Activated CD4-positive, alpha-beta T cell treated with anti-CD3 and anti-CD28 coated beads, Interleukin-2, amount 50 U/mL, for 24 hours (primary cell): ENCODE results near the gene GRB10.
"Not testable (repeated sequence)": the region's sequence is repeated elsewhere in the genome, so short reads cannot be mapped to it uniquely, and the experiment has no call there.

Source experiments
- DNase-seq, 2 donors: peaks; one replicate each; pipeline ENCODE4 v3.0.0-alpha.2; 2020; ENCODE audit warnings: low read depth in 1 of 2, low spot score in 1 of 2

GRB10 gene

DNA sequence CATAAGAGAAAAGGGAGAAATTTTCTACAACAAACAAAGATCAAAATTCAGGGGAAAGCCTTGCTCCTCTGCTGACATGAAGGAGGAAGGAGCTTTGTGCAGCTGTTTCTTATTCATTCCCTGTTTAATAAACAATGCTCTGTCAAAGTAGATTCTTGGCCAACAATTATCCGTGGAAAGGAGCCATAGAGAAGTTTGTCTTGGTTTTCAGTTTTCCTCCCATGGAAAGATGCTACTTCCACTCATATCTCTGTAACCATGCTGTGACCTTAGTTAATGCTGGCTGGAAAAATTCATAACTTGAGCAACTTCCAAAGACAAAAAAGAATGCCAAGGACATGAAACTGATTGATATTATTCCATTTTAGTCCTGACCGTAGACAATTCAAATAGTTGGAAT is 225.6 kb downstream of the GRB10 start:
- no peak for DNase-seq

DNA sequence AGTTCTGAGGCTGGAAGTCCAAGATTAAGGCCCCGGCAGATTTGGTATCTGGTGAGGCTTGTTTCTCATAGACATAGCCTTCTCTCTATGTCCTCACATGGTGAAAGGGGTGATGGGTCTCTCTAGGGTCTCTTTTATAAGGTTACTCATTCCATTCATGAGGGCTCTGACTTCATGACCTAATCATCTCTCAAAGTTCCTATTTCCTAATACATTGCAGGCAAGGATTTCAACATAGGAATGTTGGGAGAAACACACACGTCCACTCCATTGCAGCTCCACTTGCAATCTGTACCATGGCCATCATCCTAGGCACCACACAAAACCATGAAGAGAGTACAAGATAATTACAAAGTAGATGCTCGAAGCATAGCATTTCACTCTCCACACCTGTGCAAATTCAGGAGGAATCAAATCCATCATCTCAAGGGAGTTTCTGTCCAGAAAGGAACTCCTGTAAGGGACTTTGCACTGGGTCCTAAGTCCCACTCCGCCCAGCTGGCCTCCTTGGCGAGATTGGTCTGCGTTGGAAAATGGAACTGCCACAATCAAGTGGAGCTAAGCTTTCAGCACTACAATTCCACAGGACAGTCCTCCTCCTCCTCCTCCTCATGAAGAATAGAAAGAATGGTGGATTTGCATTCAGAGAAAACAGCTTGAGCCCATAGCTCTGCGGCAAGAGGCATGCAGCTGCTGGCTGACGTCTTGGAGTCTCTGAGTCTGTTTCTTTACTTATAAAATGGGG is 226.3 kb downstream of the GRB10 start:
- no peak for DNase-seq

GRCh38 chr7:50555594-50556140 is 227.0 kb downstream of the GRB10 start:
- no peak for DNase-seq

DNA sequence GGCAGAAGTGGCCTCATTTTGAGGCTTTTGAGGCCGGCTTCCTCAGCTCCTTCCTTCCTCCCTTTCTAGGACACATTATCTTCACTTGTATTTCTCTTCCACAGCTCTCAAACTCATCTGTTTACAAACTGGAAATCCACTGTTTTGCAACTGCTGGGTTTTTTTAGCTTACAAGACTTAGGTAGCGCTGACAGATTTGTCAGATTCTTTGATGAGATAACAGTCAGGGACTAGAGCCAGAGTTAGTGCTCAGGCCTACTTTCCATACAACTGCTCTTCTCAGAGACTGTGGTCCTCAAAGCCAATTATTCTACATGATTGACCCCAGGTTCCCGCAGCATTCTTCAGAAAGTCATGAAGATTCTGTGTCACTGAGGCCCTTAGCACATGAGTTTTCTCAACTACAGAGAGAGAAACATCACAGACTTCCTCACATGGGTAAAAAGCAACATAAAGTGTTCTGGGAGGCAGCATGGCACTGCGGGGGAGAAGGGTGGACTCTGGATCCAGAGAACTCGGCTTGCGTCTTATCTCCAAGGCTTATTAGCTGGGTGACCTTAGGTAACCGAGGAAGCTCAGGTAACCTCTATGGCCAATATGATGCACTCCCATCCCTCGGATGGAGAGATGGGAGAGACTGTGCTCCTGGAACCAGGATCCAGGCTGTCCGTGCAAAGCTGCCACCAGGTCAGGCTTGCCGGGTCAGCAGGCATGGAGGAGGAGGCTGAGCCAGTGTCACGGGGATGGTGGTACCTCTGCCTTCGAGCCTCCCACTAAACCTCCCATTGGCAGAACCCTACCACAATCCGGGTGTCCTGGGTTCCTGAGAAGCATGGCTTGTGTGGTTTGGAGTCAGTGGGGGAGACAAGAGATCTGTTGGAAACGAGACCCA is 228.0 kb downstream of the GRB10 start:
- no peak for DNase-seq

GRCh38 chr7:50553973-50554372 is 228.7 kb downstream of the GRB10 start:
- no peak for DNase-seq

DNA sequence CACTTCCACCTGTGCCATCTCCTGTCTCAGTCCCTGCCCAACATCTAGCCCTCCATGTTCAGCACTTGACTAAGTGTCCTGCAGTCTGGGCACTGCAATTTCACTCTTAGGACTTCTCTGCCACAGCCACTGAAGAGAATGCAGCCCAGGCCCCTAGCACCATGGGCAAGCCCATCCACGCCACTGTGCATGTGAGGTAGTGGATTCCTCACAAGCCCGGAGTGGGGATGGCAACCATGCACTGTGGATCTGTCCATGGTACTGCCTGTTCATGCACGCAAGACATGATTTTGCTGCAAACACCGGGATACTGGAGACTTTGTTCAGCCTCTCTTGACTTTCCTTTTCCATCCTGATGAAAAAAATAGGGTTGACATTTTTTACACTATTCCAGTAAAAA is 229.8 kb downstream of the GRB10 start:
- DNase-seq: no peak

DNA sequence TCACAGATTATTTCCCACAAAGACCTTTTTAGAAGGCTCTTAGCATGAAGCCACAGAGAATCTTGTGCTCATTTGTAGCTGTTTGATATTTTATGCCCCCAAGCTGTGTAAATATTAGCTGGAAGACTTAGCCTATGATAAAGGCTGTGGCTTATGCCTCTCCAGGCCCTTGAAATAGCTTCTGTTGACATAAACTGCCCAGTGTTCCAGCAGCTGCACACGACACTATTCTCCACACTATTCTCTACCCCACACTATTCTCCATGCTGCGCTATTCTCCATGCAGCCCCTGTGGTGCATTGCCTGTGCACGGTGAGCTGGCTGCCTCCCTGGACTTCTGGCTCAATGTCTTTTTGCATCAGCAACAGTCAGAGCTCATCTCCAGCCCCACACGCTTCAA is 230.6 kb downstream of the GRB10 start:
- no peak for DNase-seq

- not testable (repeated sequence) for DNase-seq
Observed at GRCh38 chr7:50545613-50546012, 237.1 kb downstream of the GRB10 start.

- DNase-seq: no peak
Observed at GRCh38 chr7:50544992-50545391, 237.7 kb downstream of the GRB10 start.

- no peak for DNase-seq
Observed at GRCh38 chr7:50543776-50544442, 238.8 kb downstream of the GRB10 start.

- no peak for DNase-seq
Observed at GRCh38 chr7:50542132-50542531, 240.6 kb downstream of the GRB10 start.

DNA sequence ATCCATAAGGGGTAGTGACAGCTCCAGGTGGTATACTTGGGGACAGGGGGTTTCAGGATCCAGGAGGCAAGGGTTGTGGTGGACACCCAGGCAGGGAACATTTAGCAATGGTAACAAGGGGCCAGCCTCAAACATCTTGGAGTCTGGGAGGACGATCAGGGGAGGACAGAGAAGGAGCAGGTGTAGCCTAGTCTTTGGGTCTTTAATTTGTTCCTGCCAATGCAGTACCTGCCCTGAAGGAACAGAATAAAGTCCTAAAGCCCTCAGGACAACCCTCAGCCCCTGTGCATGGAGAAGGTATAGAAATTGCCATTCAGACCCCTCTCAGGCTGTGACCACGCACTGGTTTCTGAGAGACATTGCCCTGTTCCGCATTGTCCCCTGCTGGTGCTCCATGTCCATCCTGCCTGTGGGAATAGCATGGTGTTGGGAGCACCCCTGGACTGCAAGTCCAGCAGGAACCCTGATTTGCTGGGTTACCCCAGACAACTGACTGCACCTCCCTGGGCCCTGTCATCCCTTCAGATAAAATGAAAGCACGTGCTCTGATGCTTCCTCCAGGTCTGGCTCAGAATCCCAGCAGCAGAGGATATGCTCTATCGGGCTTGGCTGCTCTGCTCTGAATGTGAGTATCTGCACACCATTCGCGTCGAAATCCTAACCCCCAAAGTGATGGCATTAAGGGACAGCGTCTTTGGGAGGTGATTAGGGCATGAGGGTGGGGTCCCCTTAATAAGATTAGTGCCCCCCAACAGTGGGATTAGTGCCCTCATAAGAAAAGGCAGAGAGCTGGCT is 241.7 kb downstream of the GRB10 start:
- DNase-seq: no peak
